Activated CD4-positive, CD25-positive, alpha-beta regulatory T cell (primary cell): ENCODE measurements around the gene NGEF.
"Not testable (repeated sequence)": the region's sequence is repeated elsewhere in the genome, so short reads cannot be mapped to it uniquely, and the experiment has no call there.

Experiments used
- DNase-seq, 4 experiments: peaks; one replicate each; lab custom pipeline; 2025; lab: John Stamatoyannopoulos, UW

The NGEF gene

DNA sequence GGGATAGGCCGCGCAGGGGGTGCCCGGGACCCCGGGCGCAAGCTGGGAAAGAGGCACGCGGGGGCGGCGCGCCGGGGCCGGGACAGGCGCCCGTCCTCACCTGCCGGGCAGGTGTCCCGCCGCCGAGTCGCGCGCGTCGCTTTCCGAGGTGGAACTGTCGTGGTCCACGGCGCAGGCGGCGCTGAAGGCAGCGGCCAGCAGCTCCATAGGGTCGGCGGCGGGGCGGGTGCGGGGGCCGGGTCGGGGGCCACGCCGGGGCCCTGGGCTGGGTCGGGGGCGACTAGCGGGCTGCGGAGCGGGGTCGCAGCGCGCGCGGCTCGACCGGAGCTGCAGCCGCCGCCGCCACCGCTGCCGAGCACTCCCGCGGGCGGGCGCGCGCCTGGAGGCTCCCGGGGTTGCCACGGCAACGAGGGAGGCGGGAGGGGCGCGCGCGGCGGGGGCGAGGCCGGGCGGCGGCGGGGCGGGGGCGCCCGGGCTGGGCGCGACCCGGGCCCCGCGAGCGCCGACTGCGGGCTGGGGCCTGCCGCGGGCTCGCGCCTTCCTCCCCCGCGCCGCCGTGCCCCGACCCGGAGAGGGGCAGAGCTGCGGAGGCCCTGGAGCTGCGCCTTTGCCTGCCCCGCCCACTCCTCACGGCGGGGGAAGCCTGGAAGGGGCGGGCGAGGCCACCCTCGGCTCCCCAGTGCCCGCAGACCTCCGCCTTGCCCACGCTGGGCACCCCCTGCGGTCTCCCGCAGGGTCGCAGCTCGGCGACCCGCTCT lies 85.1 kb downstream of the NGEF start:
- no peak for DNase-seq

DNA sequence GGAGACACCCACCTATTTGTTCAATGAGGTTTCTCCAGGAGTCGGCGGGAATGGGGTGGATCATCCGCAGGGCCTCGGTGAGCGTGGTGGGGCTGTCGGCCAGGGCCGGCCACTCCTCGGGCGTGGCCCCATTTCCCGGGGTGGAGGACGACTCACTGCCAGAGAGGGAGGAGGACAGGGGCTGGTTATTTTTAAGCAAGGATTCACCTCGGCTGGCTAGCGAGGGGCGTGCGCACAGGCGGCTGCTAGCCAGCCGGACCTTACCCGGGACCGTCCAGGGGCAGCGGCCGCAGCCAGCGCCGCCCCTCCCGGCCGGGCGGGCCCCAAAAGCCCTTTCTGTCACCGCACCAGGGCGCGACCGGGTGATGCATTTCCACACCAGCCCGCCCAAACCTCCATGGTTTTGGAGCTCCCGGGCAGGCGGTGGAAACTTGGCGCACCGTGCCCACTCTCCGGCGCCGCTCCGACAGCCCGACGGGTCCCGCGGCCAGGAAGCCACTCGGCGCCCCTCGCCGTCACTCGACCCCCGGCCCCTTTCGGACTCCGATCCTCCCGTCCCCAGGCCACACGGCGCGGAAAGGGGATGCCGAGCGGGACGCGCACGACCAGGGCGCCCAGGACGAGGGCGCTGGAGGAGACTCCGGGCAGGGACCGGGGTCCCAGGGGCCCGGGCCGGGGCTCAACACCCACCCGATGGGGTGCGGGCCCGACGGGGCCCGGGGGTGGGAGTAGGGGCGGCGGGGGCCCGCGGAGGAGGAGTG lies 85.8 kb downstream of the NGEF start:
- DNase-seq: no peak

DNA sequence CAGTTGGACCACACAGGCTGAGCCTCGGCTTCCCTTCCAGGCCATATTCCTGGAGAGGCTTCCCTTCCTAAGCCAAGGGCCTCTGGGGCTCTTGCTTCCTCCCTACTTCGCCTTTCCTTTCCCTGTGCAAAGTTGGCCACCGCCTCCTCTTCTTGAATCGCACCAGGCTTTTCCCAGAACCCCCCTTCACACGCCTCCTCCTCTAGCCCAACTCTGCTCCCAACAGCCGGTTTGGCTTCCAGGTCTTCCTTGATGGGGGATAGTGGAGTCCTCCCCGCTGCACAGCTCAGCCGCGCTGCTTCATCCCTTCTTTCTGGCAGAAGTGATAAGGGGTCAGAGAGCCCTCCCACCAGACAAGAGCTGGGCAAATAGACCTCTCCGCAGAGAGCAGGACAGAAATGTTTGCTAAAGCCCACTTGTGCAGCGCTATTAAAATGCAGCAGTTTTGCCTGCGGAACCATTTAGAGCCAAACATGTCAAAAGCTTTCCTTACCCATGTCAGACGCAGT lies 86.6 kb downstream of the NGEF start:
- no peak for DNase-seq

DNA sequence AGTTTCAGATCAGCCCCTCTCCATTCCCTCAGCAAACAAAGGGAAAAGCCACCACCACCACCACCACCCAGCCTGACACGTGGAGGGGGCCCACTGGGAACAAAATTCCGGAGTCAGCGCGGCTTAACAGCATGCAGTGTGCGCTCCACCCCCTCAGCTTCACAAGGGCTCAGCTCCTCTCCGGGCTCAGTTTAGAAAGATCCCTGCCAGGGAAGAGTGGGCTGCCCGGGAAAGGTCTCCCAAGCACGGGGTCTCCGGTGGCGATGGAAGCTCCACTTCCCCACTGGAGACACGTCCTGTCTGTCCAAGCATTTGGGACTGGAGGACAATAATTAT lies 87.3 kb downstream of the NGEF start:
- no peak for DNase-seq

DNA sequence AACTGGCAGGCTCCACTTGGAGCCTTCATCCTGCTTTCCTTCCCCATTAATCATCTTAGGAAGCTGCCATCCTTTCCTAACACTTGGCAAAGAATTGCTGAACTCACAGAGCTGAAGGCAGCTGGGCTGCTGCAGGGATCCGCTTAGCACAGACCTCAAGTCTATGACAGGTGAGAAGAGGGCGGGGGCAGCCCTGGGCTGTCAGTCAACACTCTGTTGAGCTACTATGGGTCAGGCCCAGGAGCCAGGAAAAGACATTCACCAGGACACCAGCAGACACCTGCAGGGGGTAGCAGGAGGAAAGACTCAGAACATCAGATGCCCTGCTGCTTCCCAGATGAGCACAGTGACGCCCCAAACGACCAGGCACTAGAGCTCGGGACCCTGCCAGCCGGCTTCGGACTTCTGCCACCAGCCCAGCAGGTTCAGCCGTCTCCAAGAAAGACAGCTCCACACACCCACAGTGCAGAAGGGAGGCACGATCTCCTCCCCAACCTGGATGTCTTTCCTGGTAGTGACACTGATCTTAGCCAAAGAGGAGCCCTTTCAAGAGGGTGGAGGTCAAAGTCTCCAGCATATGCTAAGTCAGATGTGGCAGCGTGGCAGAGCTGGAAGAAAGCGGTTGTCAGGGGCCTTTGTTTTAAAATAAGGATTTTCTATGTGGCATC lies 87.8 kb downstream of the NGEF start:
- DNase-seq: no peak

DNA sequence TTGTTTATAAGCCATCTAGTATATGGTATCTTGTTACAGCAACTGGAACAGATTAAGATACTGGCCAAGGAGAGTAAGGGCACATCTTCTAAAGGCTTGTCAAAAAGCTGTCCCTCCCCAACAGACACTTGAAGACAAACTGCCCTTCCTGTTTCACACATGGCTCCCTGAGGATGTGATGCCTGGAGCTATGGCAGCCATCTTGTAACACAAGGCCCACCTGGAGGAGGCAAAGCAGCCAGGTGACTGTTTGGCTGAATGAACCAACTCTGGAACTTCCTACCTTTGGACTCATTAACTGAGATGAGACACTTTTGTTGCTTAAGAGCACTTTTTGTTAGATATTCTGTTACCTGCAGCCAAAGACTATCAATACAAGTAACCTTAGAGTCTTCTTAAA lies 88.6 kb downstream of the NGEF start:
- DNase-seq: no peak

DNA sequence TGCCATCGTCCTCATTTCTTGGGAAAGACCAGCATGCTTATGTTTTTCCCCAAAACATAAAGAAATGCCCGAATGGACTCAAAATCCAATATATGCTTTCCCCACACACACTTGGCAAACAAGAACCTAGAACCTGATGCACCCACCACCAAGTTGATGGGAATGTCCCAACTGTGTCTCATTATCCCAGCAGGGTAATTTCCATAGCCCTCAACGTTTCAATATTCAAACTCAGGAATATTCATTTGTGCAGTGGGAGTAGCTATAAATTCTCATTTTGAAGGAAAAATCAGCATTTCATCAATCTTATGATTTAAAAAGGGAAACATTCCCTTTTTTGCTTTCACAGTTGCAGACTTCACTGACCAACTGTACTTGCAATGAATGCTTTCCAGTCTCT lies 92.3 kb downstream of the NGEF start:
- DNase-seq: no peak

DNA sequence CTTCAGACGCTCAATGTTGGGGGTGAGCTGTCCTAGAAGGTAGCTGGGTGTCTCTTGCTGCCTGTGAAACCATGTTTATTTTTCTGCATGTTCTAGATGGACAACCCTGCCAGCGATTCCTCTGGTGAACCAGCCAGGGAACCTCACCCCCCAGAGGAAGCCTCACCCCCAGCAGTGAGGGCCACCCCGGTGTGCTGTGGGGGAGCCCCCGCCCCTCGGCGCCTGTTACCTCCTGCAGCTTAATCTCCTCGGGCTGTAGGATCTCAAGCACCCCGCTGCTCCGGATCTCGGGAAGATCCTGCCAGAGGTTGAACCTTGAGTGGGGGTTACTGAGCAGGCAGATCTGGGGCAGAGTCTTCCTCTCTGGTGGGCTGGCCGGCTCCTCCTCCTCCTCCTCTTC lies 93.0 kb downstream of the NGEF start:
- DNase-seq: no peak

DNA sequence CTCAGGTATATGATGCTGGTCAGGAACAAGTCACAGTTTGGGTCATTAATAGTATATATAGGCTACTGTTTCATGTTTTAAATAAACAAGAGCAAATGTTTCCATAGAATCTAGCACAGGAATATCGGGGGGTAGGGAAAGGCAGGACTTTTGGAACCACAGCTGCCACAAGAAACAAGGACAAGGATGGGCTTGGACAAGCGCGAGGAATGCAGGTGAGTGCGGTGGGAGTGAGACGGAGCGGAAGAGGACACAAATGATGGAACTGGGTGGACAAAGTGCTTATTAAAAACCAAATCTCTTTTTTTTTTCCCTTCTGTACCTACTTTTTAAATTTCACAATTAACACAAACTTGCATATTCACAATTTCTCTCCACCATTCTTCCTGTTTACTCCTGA lies 93.9 kb downstream of the NGEF start:
- DNase-seq: no peak

DNA sequence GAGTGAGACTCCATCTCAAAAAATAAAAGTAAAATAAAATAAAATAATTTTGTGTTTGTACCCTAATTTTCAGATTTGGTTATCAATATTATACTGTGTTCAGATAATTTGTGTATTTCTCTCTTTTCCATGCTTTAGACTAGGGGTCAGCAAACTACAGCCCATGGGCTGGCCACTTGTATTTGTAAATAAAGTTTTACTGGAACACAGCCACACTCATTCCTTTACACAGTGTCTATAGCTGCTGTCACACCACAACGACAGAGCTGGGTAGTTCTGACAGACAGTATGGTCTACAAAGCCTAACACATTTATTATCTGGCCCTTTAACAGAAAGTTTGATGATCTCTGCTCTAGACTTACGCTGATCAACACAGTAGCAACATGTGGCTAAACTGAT lies 99.2 kb downstream of the NGEF start:
- no peak for DNase-seq

DNA sequence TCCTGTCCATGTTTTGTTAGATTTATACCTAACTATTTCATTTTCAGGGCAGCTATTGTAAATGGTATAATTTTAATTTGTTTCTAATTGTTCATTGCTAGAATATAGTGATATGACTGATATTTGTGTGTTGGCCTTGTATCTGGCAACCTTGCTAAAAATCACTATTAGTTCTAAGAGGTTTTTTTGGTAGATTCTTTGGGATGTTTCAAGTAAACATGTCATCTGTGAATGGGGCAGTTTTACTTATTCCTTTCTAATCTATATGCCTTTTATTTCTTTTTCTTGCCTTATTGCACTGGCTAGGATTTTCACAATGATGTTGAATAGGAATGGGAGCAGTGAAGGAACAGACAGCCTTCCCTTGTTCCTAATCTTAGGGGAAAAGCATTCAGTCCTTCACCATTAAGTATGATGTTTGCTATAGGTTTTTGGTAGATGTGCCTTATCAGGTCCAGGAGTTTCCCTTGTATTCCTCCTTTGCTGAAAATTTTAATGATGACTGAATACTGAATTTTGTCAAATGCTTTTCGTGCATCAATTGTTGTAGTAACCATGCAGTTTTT lies 101.3 kb downstream of the NGEF start:
- DNase-seq: no peak

DNA sequence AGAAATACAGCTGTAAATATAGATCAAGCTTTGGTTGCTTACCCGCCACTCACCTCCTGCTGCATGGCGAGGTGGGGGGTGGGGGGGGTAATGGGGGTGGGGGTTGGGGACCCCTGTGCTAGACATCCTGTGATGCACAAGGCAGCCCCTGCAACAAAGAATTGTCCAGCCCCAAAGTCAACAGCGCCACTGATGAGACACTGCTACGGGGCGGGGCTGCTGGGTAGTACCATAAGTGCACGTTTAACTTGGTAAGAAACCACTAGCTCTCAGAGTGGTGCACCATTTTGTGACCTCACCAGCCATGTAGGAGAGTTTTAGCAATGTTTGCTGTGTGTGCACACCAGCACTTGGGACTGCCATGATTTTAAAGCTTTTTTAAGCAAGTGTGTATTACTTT lies 102.7 kb downstream of the NGEF start:
- DNase-seq: no peak

DNA sequence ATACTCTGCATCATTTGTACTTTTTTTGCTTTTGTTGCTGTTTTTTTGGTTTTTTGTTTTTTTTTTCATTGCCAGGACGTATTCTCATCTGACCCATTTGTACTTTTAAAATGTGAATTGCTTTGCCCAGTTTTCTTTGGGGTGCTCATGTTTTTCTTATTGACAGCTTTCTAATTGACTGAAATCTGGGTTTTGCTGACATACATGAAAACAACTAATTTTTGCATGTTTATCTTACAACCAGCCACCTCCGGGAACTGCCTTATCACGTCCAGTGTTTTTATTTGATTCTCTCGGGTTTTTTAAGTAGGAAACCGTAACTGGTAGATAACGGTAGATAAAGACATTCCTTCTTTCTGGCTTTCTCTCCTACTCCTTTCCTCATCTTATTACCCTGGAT lies 104.4 kb downstream of the NGEF start:
- DNase-seq: no peak

DNA sequence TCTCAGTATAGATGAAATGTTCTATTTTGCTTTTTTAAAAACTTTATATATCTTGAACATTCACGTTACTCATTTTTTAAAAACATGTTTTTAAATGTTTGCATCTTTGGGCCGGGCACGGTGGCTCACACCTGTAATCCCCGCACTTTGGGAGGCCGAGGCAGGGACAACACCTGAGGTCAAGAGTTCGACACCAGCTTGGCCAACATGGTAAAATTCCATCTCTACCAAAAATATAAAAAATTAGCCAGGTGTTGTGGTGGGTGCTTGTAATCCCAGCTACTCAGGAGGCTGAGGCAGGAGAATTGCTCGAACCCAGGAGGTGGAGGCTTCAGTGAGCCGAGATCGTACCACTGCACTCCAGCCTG lies 105.4 kb downstream of the NGEF start:
- DNase-seq: not testable (repeated sequence)

DNA sequence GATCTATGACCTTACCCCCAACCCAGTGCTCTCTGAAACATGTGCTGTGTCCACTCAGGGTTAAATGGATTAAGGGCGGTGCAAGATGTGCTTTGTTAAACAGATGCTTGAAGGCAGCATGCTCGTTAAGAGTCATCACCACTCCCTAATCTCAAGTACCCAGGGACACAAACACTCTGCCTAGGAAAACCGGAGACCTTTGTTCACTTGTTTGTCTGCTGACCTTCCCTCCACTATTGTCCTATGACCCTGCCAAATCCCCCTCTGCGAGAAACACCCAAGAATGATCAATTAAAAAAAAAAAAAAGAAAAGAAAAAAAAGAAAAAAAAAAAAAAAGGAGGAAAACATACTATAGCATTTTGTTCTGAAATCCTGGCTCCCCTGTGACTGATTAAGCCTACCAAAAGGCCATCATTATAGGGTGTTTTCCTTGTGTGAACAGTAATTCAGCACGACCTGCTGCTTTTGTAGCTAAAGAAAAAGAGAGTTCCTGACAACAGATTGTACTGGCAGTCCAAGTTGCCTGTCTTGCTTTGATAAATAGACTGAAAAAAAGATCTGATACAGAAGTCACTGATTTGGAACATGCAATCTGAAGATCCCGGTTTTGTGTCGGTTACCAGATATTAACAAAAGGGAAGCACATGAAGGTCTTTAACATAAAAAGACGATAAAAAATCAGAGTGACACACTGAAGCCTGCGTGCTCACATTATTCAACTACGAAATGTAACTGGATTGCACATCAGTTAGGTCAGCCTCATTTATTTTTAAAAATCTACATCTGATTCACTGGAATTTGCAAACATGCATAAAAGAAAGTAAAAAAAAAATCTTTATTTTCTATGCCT lies 106.0 kb downstream of the NGEF start:
- DNase-seq: not testable (repeated sequence)

DNA sequence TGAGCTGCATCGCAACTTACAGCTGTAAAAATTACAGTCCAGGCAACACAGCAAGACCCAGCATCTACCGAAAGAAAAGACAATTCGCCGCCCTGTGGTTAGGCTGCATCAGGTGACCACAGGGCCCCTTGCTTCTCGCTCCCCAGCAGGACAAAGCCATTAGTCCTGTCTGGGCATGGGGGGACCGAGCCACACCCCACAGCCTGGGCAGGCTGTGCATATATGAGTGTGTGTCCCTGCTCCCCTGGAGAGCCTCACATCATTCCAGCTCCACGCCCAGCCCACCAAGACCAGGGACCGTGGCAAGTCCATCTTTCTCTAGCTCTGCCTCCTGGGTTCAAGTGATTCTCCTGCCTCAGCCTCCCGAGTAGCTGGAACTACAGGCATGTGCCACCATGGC lies 109.1 kb downstream of the NGEF start:
- DNase-seq: no peak

DNA sequence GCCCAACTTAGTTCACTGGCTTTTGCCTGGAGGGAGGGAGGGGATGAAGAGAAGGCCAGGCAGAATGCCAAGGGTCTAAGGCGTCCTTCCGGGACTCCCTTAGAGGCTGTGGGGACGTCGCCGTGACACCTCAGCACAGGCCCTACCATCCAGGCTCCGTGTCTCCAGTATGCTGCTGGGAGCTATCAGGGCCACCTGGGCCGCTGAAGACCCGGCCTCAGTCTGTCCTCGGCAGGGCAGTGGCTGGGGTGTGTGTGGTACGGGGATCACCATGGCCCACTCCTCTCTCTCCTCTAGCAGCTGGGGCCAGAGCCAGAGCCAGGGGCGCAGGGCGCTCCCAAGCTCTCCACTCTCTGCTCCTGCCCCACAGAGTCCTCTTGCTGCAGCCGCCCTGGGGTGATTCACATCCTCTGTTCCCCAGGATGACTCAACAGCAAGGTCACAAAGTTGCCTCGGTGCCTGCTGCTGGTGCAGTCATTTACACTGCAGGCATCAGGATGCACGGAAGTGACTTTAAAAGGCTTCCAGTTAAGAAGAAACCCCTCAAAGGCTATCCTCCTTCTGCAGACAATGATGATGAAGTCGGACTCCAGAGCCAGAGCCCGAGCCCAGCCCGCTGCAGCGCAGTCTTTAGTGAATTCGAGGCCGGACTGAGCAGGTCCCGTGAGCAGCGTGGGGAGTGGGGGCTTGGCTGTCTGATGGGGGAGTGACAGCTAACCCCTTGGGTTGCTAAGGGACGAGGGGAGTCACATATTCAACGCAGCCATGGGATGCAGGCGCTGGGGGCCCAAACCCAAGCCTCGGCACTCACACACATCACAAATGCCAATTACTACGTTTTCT lies 111.1 kb downstream of the NGEF start:
- no peak for DNase-seq

DNA sequence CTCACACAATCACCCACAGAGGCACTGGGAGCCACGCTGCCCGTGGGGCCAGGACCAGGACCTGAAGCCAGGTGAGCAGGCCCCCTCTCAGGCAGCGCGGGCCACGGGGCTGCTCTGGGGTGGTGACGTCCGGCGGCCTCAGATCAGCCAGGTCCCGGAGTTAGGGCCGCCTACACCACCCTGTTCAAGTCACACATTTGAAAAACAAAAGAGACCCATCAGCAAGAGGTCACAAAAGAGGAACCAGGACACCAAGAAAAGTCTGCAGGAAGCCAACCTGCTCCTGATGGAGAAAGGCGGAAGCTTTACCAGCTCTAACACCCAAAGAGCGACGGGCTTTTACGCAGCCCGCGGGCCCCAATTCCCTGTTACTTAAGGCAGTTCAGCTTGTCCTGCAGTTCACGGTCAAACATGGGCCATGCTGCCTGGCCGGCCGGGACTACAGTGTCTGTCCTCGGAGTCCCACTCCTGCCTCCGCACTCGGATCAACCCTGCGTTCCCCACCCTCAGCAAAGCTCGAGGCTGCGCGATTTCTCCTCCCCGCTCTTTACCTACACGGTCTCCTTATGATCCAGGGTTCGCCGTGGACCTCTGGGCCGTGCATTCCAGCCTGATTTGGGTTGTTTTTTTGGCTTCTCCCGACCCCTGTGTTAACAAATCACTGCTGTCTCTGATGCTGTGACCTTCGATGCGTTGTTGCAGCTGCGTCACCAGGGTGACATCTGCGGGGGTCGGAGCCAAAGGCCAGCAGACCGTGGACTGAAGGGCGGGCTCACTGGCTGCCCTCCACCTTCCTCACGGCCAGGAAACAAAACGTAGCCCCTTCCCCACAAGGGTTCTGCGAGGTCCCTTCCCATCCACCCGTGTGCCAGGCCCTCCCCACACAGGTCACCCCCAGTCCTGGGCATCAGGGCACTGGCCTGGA lies 112.0 kb downstream of the NGEF start:
- no peak for DNase-seq

DNA sequence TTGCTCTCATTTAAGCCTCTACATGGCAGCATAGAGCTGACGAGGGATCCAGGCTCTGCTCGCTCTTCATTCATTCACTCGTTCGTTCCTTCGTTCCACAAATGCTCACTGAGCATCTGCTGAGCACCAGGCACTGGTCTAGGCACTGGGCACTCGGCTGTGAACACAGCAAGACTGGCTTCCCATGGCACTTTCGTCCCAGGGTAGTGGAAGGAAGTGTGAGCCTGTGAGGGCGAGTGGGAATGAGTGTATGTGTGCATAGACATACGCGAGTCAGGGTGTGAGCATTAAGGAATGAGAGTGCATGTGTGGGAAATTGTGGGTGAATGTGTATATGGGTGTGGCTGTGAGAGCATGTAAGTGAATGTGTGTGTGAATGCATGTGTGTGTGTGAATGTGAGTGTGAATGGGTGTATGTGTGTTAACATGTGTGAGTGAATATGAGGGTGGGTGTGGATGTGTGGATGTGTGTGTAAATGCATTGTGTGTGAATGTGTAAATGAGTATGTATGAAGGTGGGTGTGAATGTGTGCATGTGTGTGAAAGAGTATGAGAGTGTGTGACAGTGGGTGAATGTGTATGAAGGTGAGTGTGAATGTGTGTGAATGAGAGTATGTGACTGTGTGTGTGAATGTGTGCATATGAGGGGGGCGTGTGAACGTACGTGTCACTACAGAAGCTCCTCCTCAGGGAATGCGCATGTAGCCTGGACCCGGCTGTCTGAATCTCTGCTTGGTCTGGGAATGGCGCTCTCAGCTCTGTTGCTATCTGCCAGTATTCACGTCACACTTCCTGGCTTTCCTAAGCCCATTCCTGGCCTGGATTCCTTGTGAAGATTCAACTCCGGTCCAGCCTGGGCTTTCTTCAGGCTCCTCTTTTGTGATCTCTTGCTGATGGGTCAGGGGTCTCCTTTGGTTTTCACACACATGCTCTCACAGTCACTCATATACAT lies 114.2 kb downstream of the NGEF start:
- DNase-seq: no peak
